Hematopoietic multipotent progenitor cell treated with erythropoietin and hydrocortisone succinate and interleukin-3 and kit ligand, for 4 days (in vitro differentiated cells): Measurements from ENCODE around the gene SDCCAG8.

Source experiments
- DNase-seq: peaks from one replicate; pipeline ENCODE4 v3.0.0-alpha.2; 2015

SDCCAG8 gene

GRCh38 chr1:243428617-243429342 lies 172.9 kb downstream of the SDCCAG8 start:
- no peak for DNase-seq

GRCh38 chr1:243431591-243431990 lies 175.8 kb downstream of the SDCCAG8 start:
- no peak for DNase-seq

- no peak for DNase-seq
These were observed 176.3 kb downstream of the SDCCAG8 start for GRCh38 chr1:243432136-243432535.

- DNase-seq, result no peak
These were observed 178.0 kb downstream of the SDCCAG8 start for GRCh38 chr1:243433737-243434370.

- DNase-seq, result no peak
These were observed 178.8 kb downstream of the SDCCAG8 start for GRCh38 chr1:243434594-243434993.

- peak; percentile 84 for DNase-seq
These were observed 180.0 kb downstream of the SDCCAG8 start for GRCh38 chr1:243435836-243436235.

- DNase-seq, result peak; percentile 56
These were observed 182.3 kb downstream of the SDCCAG8 start for GRCh38 chr1:243438146-243438545.

- DNase-seq, result no peak
These were observed 183.0 kb downstream of the SDCCAG8 start for GRCh38 chr1:243438815-243439214.

GRCh38 chr1:243440406-243440805 lies 184.6 kb downstream of the SDCCAG8 start:
- DNase-seq, result no peak

GRCh38 chr1:243441601-243442000 lies 185.8 kb downstream of the SDCCAG8 start:
- no peak for DNase-seq

- DNase-seq, result no peak
These were observed 187.7 kb downstream of the SDCCAG8 start for GRCh38 chr1:243443557-243443956.

GRCh38 chr1:243447347-243447746 lies 191.5 kb downstream of the SDCCAG8 start:
- peak; percentile 95 for DNase-seq

GRCh38 chr1:243447844-243448243 lies 192.0 kb downstream of the SDCCAG8 start:
- peak; percentile 46 for DNase-seq

GRCh38 chr1:243449373-243449772 lies 193.5 kb downstream of the SDCCAG8 start:
- DNase-seq, result no peak

- DNase-seq, result peak; percentile 72
These were observed 196.3 kb downstream of the SDCCAG8 start for GRCh38 chr1:243452092-243452491.

GRCh38 chr1:243454328-243454997 lies 198.6 kb downstream of the SDCCAG8 start:
- DNase-seq, result no peak

- DNase-seq, result no peak
These were observed 200.2 kb downstream of the SDCCAG8 start for GRCh38 chr1:243455760-243456651.

GRCh38 chr1:243457363-243457982 lies 201.6 kb downstream of the SDCCAG8 start:
- DNase-seq, result no peak

- DNase-seq, result peak; percentile 71
These were observed 203.2 kb downstream of the SDCCAG8 start for GRCh38 chr1:243459059-243459458.

- DNase-seq, result no peak
These were observed 205.9 kb downstream of the SDCCAG8 start for GRCh38 chr1:243461700-243462099.

- no peak for DNase-seq
These were observed 207.3 kb downstream of the SDCCAG8 start for GRCh38 chr1:243462929-243463697.

- no peak for DNase-seq
These were observed 209.2 kb downstream of the SDCCAG8 start for GRCh38 chr1:243465081-243465480.
